ENCODE data around the gene ARIH1. TPM values are rescaled to one million over a fixed set of nuclear protein-coding genes. Genes with fewer than 3 reads are reported as not detected.

The ARIH1 gene
- total and polyA plus RNA-seq, 10 of the 15 experiments (the other 5 are each of a cell fraction or from before 2014, with no cell fraction given) = 14.7 to 99.5 (median 26.5) TPM

- TF ChIP-seq ZNF687 (IDR thresholded peaks at IDR 0.05) (no peak), BMI1 (IDR thresholded peaks at IDR 0.05; ENCODE audit: borderline replicate concordance) (no peak), TARDBP (IDR thresholded peaks at IDR 0.05; ENCODE audit: borderline replicate concordance) (no peak), E2F8 (IDR thresholded peaks at IDR 0.05; ENCODE audit: low read depth, partially characterized antibody) (no peak), TBL1XR1 (IDR thresholded peaks at IDR 0.05; ENCODE audit: low read depth, low read length) (no peak), ZNF384 (IDR thresholded peaks at IDR 0.05; ENCODE audit: borderline replicate concordance, low read depth, low read length) (no peak), EED (IDR thresholded peaks at IDR 0.05; ENCODE audit: low read depth) (no peak), IKZF2 (IDR thresholded peaks at IDR 0.05) (no peak), MTA2 (IDR thresholded peaks at IDR 0.05; ENCODE audit: low read depth) (no peak), POLR2A (IDR thresholded peaks at IDR 0.05; ENCODE audit: low read depth, low read length) (no peak), NFYB (IDR thresholded peaks at IDR 0.05; ENCODE audit: insufficient read depth, low read depth, low read length) (no peak), NKRF (conservative IDR thresholded peaks at IDR 0.05) (no peak), TCF3 (IDR thresholded peaks at IDR 0.05; ENCODE audit: borderline replicate concordance, insufficient read depth, low read depth, low read length) (no peak)
These were observed 17.4 kb upstream of the ARIH1 start (continued) for GRCh38 chr15:72456684-72457083.

All from GM12878 (cell line).